ENCODE results near the gene MT1HL1.

Gene MT1HL1

DNA sequence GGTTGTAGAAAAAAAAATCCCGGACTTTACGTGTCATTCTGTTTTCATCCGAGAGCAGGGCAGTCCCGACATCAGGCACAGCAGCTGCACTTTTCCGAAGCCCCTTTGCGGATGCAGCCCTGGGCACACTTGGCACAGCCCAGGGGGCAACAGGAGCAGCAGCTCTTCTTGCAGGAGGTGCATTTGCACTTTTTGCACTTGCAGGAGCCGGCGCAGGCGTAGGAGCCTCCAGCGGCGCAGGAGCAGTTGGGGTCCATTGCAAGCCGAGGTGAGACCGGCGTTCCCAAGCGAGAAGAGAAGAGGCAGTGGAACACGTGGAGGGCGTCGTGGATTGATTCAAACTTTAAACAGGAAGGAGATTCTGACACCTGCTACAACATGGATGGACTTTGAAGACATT lies at the start of gene MT1HL1:
MT1HL1 (minus strand) TSS at position 326 of the 400 bp plus-strand sequence; CDS start at position 257, 69 bp downstream.
- DNase-seq = no peak

DNA sequence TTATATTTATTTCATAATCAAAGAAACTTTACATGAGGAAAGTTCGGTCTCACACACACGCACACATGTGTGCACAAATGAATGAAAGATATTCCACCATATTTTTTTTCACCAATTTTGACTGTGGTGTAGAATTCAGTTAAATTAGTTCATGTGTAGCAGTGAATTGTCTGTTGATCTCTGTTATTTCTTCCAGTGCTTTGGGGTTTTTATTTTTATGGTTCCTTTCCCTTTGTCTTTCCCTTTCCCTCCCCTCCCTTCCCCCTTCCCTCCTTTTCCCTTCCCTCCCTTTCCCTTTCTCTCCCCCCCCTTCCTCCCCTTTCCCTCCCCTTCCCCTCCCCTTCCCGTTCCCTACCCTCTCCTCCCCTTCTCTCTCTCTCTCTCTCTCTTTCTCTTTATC lies 46.7 kb upstream of the MT1HL1 start:
- no peak for DNase-seq

DNA sequence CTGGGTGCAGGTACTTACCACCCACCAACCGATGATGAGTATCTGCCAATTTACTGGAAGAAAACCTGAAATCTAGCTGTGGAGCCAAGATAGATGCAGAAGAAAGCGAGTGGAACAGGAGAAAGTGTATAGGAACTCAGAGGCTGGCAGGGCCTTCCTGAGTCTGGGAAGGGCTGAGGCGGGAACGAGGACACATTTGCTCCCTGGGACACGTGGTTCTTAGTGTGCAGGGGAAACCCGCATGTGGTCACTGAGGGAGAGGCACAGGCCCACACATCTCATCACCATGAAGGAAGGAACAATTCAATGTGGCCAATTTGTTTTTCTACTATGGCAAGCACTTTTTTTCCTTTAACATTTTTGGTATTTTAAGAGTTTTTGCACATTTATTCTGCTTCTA lies 45.9 kb upstream of the MT1HL1 start:
- no peak for DNase-seq

DNA sequence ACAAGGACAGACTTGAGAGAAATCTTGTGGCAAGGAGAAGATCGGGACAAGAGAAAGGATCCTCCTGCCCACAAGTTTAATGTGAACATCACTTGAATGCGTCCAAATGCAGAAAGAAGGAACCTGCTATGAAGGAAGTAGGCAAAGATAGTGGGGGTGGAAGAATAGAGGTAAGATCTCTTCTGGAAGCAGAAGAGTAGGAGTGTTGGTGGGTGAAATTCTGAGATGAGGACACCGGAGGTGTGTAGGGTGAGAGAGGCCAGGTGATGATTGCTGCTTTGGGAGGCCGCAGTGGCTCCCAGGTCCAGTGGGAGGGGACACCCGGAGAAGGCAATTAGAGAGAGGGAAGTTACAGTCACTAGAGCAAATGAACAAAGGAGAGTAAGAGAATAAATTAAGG lies 44.6 kb upstream of the MT1HL1 start:
- DNase-seq = no peak

DNA sequence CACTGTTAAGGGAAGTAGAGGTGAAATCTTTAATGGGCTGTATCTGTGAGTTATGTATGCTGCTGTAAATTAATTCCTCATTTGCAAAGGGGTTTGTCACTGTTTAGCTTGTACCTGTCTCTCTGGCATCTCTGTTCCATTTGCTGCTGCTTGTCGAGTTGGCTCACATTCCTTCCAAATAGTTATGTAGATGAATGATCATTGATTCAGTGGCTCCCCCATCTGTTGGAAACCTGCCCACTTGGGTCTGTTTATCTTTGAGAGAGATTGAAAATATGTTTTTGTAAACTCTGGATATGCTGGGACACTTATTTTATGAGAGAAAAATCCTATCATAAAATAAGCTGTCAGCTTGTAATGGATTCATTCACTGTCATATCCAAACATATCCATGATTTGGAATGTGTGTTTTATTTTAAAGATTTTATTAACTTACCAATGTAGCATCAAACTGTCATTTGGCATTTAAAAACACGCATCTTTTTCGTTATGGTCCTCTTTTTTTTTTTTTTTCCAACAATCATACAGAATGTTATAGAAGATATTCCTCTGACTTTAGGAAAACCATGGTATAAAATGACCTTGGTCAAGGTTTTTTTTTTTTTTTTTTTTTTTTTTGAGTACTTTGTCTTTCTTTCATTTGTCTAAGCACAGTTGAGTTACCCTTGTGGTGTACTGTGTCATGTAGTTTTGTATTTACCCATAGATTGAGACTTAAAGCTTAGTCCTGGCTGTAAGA lies 41.2 kb upstream of the MT1HL1 start:
- no peak for DNase-seq

DNA sequence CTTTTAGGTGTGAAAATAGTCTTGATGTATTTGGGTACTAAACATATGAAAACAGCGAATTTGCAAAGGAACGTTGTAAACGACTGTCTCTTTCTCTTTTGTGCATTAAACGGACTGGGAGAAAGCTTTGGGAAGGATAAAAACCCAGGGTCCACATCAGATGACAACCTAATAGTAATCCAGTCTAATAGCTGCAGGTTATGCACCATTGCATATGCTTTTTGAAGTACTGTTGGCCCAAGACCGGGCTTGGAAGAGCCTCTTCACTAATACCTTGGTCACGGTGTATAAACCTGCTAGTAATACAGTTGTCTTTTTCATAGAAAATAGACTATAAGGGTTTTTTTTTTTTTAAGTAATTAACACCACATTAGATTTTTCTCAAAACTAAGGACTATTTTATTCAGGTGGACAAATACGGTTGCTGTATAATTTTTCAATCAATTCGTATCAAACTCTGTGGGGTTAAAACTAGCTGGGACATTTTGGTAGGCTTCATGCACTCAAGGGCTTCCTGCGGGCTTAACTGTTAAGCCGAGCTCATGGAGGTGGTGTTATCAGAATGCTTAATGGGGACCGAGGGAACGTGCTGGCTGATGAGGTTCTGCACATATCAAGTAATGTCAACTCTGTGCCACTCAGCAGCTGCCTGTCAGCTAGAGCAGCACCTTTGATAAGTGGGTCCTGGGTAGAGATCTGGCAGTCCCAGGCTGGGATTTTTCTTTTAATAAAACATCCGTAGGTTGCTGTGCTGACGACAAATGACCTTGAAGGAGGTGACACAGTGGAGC lies 39.8 kb upstream of the MT1HL1 start:
- DNase-seq = no peak

DNA sequence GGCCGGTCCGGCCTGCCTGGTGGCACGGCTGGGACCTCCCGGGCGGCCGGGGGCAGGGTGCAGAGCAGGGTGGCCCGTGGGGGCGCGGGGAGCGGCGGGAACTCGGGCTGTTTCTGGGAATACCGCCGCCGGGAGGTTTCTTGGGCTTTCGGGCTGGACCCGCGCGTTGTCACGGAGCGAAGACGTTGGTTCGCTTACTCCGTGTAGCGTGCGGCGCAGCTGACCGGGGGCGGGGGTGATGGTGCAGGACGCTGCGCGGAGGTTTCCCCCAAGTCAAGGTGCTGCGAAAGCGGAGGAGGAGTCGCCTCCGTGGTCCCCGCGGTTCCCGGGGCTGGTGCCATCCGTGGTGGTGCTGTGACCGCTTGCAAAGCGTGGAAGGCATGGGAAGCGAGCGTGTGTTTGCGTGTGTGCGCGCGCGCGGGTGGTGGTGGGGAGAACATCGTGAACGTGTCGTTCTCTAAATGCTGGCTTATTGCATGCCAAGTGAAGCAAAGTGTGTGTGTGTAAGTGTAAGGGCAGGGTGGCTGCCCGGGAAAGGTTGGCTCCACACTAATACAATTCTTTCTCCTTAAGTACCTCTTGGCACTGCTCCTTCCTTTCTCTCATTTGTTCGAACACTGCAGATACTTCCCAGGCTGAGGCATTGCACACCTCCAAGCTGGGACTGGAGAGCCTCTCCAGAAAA lies 38.8 kb upstream of the MT1HL1 start:
- no peak for DNase-seq

DNA sequence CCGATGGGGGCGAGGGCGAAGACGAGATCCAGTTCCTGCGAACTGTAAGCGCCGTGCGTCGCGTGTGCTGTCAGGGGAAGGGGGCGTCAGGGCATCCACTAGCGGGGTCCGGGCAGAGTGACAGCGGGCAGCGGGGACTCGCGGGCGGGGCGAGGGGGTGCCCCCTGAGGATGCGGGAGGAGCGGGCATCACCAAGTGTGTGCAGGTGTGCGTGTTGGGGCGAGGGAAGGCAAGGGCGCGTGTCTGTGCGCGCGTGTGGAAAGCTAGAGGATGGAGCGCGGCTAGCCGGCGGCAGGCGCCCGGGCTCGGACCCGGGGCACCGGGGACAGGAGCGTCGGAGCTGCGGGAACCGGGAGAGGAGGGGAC lies 38.3 kb upstream of the MT1HL1 start:
- DNase-seq = no peak

DNA sequence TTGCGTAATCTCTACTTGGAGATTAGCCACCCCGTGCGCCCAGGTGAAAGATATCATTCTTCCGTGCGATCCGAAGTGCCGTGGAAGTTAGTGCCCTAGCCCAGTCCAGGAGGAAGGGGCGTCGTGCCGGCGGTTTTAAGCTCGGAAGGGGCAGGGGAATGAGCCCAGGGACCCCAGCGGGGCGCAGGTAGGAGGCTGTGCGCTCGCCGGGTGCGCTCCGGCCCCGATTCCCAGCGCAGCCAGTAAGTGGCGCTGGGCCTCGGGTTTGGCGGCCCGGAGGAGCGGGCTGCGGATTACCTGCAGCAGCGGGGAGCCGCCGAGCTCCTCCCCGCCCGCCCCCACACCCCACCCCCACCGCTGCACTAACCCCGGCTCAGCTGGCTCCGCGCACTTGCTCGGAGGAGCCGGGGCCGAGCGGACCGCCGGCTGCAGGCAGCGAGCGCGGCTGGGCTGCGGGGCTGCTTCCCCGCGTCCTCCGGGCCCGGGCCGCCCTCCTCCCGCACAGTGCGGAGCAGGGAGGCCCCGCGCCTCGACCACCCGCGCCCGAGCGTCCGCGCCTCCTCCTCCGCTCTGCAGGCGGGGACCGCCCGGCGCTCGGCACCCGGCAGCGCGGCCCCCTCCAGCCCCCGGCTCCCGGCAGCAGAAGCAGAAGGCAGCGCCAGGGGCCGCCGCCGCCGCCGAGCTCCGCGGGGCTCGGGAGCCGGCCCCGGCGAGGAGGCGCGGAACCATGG lies 37.7 kb upstream of the MT1HL1 start, which contains the start of gene RYR2:
RYR2 (plus strand) TSS at position 390 of the 731 bp plus-strand sequence; CDS start at position 728, 338 bp downstream.
- no peak for DNase-seq

DNA sequence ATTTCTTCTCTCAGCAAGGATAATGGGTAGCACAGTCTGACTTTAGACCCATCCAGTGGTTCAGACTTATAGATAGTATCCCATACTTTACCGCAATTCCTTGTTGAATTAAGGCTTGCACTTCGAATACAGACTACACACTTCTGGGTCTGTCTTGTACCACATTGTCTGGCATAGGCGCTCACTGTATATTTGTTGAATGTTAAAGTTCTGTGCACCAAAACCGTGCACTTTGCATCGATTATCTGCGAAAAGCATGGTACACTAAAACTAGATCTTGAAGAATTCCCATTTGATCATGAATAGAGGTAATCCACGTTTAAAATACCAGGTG lies 37.2 kb upstream of the MT1HL1 start:
- no peak for DNase-seq

DNA sequence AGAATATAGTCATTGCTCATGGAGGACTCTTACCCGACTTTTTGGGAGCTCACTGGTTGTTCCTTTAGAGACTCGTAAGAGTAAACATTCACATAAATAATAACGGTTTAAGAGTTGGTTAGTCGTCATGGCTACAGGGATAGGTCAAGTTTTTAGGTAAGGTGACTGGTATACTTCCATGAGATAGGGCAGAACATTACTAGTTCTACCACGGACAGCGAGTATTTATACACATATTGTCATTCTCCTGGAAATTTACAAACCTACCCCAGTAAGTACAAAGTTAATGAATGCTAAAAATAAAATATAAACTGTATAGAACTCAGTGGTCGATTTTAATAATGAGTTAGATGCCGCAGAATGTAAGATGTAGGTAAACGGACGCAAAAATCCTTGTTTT lies 36.6 kb upstream of the MT1HL1 start:
- no peak for DNase-seq

DNA sequence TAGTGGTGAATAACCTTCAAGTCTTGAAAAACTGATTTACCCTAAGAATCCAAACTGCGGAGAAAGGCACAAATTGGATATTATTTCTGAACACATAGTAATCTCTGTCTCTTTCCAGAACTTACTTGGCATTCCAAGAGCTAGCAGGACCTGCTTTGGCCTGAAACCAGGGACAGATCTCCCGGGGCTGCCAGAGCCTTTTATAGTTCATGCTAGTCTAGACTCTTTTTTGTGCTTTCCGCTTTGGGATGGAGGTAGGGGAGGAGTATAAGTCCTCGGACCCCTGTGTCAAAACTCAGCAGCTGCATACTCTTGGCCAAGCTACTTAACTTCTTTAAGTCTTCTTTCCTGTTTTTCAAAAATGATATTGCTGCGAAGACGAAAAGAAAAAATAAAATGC lies 34.0 kb upstream of the MT1HL1 start:
- DNase-seq = no peak

DNA sequence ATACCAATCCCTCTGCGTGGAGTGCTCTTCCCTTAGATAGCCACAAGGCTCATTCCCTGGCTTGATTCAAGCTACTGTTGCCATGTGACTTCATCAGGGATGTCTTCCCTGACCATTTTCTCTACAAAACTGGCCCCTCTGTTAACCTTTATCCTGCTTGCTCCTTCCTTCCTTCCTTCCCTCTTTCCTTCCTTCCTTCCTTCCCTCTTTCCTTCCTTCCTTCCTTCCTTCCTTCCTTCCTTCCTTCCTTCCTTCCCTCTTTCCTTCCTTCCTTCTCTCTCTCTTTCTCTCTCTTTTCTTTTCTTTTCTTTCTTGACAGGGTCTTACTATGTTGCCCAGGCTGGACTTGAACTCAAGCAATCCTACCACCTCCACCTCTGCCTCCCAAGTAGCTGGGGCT lies 31.5 kb upstream of the MT1HL1 start:
- DNase-seq = no peak

DNA sequence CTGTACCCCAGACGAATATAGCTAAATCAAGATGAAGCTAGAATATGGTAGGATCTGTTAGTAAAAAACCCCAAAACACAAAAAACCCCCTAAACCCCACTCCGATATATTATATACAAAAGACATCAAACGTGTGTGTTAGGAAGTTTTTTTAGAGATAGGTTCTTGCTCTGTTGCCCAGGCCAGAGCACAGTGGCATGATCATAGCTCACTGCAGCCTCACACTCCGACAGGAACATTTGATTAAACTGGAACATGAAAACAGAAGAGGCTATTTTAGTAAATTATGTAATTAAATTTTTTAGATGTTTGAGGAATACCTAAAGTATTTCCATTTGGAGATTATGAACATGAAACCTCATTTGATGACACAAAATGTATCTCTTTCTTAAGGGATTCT lies 29.6 kb upstream of the MT1HL1 start:
- no peak for DNase-seq

DNA sequence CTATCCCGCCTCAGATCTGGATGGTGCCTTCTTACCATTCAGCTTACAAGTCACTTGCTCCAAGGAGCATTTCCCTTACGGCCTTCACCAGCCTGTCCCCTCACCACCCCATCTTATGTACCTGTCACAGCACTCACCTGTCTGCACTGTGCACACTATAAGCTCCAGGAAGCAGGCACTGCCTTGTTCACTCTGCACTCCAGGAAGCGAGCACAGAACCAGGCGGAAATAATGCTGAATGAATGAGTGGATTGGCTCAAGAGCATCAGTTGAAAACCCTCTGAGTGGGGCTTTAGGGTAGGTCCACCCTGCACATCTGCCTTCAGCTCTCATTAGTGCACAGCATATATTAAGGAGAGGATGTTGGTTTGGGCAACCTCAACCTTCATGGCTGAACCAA lies 28.8 kb upstream of the MT1HL1 start:
- no peak for DNase-seq

DNA sequence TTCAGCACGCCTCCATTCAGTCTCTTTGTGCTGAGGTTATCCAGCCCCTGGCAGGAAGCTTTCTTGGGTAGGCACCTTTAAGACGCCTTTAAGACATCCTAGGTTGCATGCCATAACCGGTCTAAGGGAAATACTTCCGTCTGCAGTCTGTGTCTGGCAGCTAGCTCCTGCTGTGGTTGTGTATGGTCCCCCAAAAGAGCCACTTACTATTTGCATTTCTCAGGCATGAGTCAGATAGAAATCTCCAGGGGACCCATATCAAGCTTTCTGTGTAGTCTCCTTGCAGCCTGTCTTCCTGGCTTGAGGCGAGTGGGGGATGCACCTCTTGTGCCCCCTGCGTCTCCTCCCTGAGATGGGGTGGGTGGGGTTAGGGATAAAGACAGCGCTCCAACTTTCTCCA lies 27.8 kb upstream of the MT1HL1 start:
- DNase-seq = no peak

DNA sequence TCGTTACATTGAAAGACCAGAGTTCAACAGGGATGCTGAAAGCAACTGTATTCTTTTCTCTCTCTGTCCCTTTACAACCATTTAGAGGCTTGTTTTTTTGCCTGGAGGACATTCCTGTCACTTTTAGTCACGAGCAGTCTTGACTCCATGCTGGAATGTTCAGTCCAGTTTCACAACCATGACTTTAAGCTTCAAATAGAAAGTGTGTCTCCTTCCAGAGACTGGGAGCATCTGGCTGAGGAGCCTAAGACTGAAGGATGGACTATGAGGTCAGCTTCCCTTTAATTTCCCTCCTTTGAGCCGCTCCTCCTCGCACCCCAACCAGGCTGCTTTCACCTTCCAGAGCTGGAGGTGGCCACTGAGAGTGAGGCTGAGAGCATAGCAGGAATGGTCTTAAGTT lies 27.2 kb upstream of the MT1HL1 start:
- no peak for DNase-seq

DNA sequence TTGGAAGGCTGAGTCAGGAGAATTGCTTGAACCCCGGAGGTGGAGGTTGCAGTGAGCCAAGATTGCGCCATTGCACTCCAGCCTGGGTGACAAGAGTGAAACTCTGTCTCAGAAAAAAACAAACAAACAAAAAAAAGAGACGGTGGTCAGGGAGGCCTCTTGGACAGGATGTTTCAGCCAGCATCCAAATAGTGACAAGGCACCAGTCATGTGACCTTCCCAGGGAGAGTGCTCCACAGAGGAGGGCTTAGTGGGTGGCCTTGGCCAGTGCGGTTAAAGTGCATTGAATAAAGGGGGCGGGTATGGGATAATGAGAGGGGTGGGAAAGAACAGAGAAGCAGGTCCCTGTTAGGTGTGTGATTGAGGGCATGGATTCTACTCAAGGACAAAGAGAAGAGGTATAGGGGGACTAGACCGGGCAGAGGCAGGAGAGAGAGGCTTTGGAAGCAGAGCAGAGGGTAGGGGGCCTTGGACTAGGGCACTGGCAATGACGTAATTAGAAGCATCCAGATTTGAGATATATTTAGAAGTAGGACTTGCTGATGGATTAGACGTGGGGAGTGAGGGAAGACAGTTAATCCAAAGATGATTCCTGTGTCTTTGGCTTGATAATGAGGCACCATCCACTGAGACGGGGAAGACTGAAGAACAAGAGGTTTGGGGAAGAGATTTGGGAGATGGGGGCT lies 25.8 kb upstream of the MT1HL1 start:
- no peak for DNase-seq

DNA sequence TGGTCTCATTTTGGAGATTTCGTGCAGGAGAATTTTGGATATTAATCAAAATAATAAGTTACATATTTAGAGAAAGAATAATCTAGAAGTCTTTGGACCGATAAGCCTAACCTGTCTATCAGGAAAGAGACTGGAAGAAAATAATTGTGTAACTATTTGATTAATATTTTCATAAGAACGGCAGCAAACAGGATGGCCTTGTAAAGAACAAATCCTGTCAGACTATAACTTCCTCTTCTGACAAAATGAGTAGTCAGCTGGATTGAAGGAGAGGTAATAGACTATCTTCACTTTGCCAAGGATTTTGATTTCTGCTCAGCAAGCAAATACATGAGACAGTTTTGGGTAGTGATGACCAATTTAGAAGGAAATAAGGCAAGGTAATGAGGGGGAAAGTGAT lies 25.0 kb upstream of the MT1HL1 start:
- DNase-seq = no peak

DNA sequence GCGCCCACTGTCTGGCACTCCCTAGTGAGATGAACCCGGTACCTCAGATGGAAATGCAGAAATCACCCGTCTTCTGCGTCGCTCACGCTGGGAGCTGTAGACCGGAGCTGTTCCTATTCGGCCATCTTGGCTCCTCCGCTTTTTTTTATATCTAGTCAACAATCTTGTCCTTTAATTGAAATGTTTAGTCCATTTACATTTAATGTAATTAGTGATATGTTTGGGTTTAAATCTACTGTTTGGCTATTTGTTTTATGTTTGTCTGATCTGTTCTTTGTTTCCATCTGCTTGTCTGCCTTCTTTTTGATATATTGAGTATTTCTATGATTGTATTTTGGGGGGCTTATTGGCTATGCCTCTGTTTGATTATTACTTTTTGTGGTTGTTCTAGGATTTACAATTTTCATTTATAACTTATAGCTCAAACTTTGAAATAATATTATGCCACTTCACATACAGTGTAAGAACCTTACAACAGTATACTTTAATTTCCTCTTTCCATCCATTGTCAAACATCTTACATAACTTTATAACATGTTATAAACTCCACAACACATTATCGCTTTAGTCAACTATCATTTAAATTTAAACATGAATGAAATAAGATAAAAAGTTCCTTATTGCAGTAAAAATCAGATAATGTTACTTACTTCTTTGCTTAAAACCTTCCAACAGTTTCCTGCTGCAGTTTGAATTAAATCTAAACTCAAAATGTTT lies 21.3 kb upstream of the MT1HL1 start:
- DNase-seq = no peak

DNA sequence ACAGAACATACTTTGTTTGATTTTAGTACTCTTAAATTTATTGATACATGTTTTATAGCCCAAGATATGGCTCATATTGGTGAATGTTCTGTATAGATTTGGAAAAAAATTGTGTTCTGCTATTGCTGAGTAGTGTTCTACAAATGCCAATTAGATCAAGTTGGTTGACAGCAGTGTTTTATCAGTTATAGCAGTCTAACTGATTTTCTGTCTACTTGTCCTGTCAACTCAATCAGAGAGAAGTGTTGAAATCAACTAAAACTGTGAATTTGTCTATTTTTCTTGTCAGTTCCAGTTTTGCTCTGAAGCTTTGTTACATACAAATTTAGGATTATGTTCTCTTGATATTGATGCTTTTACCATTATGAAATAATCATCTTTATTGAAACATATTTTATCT lies 14.7 kb upstream of the MT1HL1 start:
- no peak for DNase-seq

DNA sequence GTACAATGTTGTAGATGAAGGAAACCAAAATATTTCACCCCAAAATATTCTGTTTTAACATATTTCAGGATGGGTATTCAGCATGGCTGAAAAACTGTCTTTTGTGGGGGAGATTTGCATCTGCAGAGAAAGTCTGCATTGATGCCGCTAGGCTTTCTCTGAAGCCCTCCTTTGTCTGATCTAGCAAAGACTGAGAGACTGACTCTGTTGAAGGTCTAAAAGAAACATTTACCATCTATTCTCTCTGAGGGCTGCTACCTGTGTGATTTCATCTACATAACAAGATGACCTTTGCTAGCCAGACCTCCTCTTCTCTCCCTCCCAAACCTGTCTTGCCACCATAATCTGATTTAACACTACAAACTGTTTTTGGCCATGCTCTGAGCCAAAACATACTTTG lies 12.4 kb upstream of the MT1HL1 start:
- no peak for DNase-seq
